Spleen (tissue), 11 donors: ENCODE measurements around the gene SNPH. TPM values are rescaled to one million over a fixed set of nuclear protein-coding genes. Genes with fewer than 3 reads are reported as not detected.

Source experiments
- DNase-seq: peaks from one replicate; pipeline ENCODE4 v3.0.0-alpha.2; 2020
- H3K27ac ChIP-seq, 8 donors: fragments of 200-600 bp; sonication (generic) in 7 of 8; 1 replicate in 4 of 8; 2 replicates in 4 of 8; pipeline versions ENCODE4 v1.5.0 to v1.8.0; 2016 to 2021; ENCODE audit warnings: inconsistent platforms in 4 of 8, mild to moderate bottlenecking in 4 of 8, moderate library complexity in 1 of 8
- H3K27me3 ChIP-seq, 7 donors: fragments of 200-600 bp; sonication (generic) in 6 of 7; replicated peaks in 1 of 7; 1 replicate in 4 of 7; 2 replicates in 3 of 7; pipeline versions ENCODE4 v1.5.0 to v1.8.0; 2016 to 2021; ENCODE audit warnings: inconsistent platforms in 3 of 7, mild to moderate bottlenecking in 1 of 7
- H3K36me3 ChIP-seq, 6 donors: fragments of 200-600 bp; sonication (generic) in 5 of 6; 1 replicate in 4 of 6; 2 replicates in 2 of 6; pipeline versions ENCODE4 v1.5.0 to v1.8.0; 2016 to 2021; ENCODE audit warnings: inconsistent platforms in 2 of 6
- H3K4me1 ChIP-seq, 6 donors: fragments of 200-600 bp; sonication (generic) in 5 of 6; 1 replicate in 3 of 6; 2 replicates in 3 of 6; pipeline versions ENCODE4 v1.5.0 to v1.8.0; 2016 to 2021; ENCODE audit warnings: inconsistent platforms in 3 of 6
- H3K4me3 ChIP-seq, 8 donors: fragments of 200-600 bp; sonication (generic) in 7 of 8; 1 replicate in 4 of 8; 2 replicates in 4 of 8; pipeline versions ENCODE4 v1.5.0 to v1.8.0; 2016 to 2021; ENCODE audit warnings: inconsistent platforms in 4 of 8, mild to moderate bottlenecking in 4 of 8, moderate library complexity in 2 of 8
- H3K9me3 ChIP-seq, 8 donors: fragments of 200-600 bp; sonication (generic) in 7 of 8; 1 replicate in 4 of 8; 2 replicates in 4 of 8; pipeline versions ENCODE4 v1.5.0 to v1.8.0; 2016 to 2021; ENCODE audit warnings: inconsistent platforms in 4 of 8
- POLR2A ChIP-seq, 3 donors: fragments of 450-650 bp; IDR thresholded peaks; one replicate each; pipeline ENCODE4 v1.5.1; 2017; ENCODE audit warnings: antibody characterized with exemption in 3 of 3, mild to moderate bottlenecking in 1 of 3
- POLR2AphosphoS5 ChIP-seq, 3 donors: sonication (generic); formaldehyde crosslinking; IDR thresholded peaks; one replicate each; pipeline ENCODE4 v1.5.1; 2017; ENCODE audit warnings: antibody characterized with exemption in 3 of 3
- WGBS, 5 donors: extraction: QIAGEN DNeasy Blood & Tissue Kit in 3 of 5; methylation state at CpG; one replicate each; pipeline versions ENCODE4 v1.1.5 to v1.1.7; 2013 to 2018; 5-methylcytosine and 5-hydroxymethylcytosine counted together
- intact Hi-C: fragments of 100-400 bp; cut with DNase I; formaldehyde crosslinking; loops from one replicate; pipeline ENCODE4 v1.15.0; 2023; ENCODE audit warnings: low total_unique reads
- polyA plus RNA-seq, 3 donors: library from polyadenylated mRNA; stranded (reverse); fragments of 200-250 nt; gene quantifications; one replicate each; pipeline ENCODE4 v1.2.1, GENCODE V29; 2013
- total RNA-seq, 7 donors: library from RNA; depleted of rRNA in 3 of 7; stranded (reverse); fragments of >200 nt in 3 of 7; fragmentation: NEBNext Ultra II Directional in 4 of 7; extraction: Animal tissue kit (Norgen Biotek cat#: 25700) in 4 of 7; gene quantifications; one replicate each; pipeline versions ENCODE4 v1.1.0 to v1.2.1, GENCODE V29; 2016 to 2021
- TF ChIP-seq, protein P1 (sequence below), 11 experiments: fragments of 200-600 bp in 7 of 11; fragments of 450-650 bp in 4 of 11; sonication (generic) in 4 of 11; IDR thresholded peaks in 8 of 11; conservative IDR thresholded peaks in 3 of 11; 1 replicate in 7 of 11; 2 replicates in 4 of 11; pipeline versions ENCODE4 v1.4.0 to v1.8.0; 2016 to 2021; ENCODE audit warnings: antibody characterized with exemption in 11 of 11, inconsistent platforms in 4 of 11, mild to moderate bottlenecking in 1 of 11
- donor health status: healthy with polysubstance abuse.
- donor health status: DM: no; HTN: no; CAD: no; lungs with moderate emphysema.
- donor health status: DM: no; HTN: no; CAD: no.
- donor health status: Bipolar disorder and iron deficiency.
- donor health status: healthy.
- donor health status: DM: no; HTN: no; CAD: no.
- donor health status: DM: yes; HTN: yes; CAD: no.

Gene SNPH
- total and polyA plus RNA-seq, 10 donors = 0.58 to 3.5 (median 2.0) TPM

GRCh38 chr20:1255675-1256074 lies 10.4 kb upstream of the SNPH start:
- intact Hi-C loops = no loop called here
- TF ChIP-seq POLR2AphosphoS5 (IDR thresholded peaks at IDR 0.05) (no peak), POLR2A (IDR thresholded peaks at IDR 0.05) (no peak)
- TF ChIP-seq, protein P1, sequence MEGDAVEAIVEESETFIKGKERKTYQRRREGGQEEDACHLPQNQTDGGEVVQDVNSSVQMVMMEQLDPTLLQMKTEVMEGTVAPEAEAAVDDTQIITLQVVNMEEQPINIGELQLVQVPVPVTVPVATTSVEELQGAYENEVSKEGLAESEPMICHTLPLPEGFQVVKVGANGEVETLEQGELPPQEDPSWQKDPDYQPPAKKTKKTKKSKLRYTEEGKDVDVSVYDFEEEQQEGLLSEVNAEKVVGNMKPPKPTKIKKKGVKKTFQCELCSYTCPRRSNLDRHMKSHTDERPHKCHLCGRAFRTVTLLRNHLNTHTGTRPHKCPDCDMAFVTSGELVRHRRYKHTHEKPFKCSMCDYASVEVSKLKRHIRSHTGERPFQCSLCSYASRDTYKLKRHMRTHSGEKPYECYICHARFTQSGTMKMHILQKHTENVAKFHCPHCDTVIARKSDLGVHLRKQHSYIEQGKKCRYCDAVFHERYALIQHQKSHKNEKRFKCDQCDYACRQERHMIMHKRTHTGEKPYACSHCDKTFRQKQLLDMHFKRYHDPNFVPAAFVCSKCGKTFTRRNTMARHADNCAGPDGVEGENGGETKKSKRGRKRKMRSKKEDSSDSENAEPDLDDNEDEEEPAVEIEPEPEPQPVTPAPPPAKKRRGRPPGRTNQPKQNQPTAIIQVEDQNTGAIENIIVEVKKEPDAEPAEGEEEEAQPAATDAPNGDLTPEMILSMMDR (IDR thresholded peaks at IDR 0.05 in 8 of 11, conservative IDR thresholded peaks at IDR 0.05 in 3 of 11) = no peak
- WGBS, 5 donors = 52 to 81% (median 59%) methylated on average over 2 of the region's 2 CpGs

DNA sequence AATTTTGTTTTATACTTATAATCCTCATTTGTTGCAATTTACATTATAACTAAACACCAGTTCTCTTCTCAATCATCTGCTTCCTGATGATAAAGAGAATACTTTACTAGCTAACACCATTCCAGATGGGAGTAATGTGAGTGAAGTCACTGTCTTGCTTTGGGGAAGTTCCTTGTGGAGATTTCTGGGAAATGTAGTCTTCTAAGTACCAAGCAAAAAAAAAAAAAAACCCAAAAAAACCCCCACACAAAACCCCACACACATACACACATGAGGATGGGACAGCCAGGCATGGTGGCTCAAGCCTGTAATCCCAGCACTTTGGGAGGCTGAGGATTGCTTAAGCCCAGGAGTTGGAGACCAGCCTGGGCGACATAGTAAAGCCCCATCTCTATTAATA lies 2.2 kb upstream of the SNPH start:
- H3K27ac ChIP-seq = no peak overlapping the region
- H3K36me3 ChIP-seq = no peaks in the 10 kb centered on the region
- intact Hi-C loops = no loop called here
- TF ChIP-seq POLR2A (IDR thresholded peaks at IDR 0.05) (no peak), POLR2AphosphoS5 (IDR thresholded peaks at IDR 0.05) (no peak)
- TF ChIP-seq, protein P1 (IDR thresholded peaks at IDR 0.05 in 8 of 11, conservative IDR thresholded peaks at IDR 0.05 in 3 of 11) = no peak
- peaks cover 0 to 27% (median 18%) of the 10 kb centered on the region in 6 donors for H3K4me1 ChIP-seq
- no peak overlapping the region for H3K4me3 ChIP-seq
- DNase-seq = no peak
- 87 to 94% (median 88%) methylated on average over 1 of the region's 1 CpG for WGBS, 5 donors
- H3K27me3 ChIP-seq = peaks cover 0 to 31% (median 0%) of the 10 kb centered on the region in 7 donors
- peaks cover 0 to 8% (median 0%) of the 10 kb centered on the region in 8 donors for H3K9me3 ChIP-seq

More at GRCh38 chr20:1255675-1256074, 10.4 kb upstream of the SNPH start:
- H3K27ac ChIP-seq = no peak overlapping the region
- no peak overlapping the region for H3K4me3 ChIP-seq
- DNase-seq = no peak
- H3K4me1 ChIP-seq = no peaks in the 10 kb centered on the region
- no peaks in the 10 kb centered on the region for H3K36me3 ChIP-seq
- H3K9me3 ChIP-seq = peaks cover 0 to 6% (median 0%) of the 10 kb centered on the region in 8 donors
- H3K27me3 ChIP-seq = peaks cover 0 to 38% (median 5%) of the 10 kb centered on the region in 7 donors

- Histone ChIP-seq H3K36me3 (no peaks in the 10 kb centered on the region), H3K9me3 (peaks cover 0 to 8% (median 0%) of the 10 kb centered on the region in 8 donors), H3K27ac (no peak overlapping the region), H3K27me3 (peaks cover 0 to 31% (median 0%) of the 10 kb centered on the region in 7 donors), H3K4me1 (peaks cover 0 to 27% (median 18%) of the 10 kb centered on the region in 6 donors), H3K4me3 (no peak overlapping the region)
- no peak for DNase-seq
- intact Hi-C loops = no loop called here
- WGBS, 5 donors = 71 to 89% (median 87%) methylated on average over 2 of the region's 2 CpGs
- TF ChIP-seq, protein P1 (IDR thresholded peaks at IDR 0.05 in 8 of 11, conservative IDR thresholded peaks at IDR 0.05 in 3 of 11) = no peak
- TF ChIP-seq POLR2A (IDR thresholded peaks at IDR 0.05) = no peak
Observed at GRCh38 chr20:1264727-1265126, 1.4 kb upstream of the SNPH start.

DNA sequence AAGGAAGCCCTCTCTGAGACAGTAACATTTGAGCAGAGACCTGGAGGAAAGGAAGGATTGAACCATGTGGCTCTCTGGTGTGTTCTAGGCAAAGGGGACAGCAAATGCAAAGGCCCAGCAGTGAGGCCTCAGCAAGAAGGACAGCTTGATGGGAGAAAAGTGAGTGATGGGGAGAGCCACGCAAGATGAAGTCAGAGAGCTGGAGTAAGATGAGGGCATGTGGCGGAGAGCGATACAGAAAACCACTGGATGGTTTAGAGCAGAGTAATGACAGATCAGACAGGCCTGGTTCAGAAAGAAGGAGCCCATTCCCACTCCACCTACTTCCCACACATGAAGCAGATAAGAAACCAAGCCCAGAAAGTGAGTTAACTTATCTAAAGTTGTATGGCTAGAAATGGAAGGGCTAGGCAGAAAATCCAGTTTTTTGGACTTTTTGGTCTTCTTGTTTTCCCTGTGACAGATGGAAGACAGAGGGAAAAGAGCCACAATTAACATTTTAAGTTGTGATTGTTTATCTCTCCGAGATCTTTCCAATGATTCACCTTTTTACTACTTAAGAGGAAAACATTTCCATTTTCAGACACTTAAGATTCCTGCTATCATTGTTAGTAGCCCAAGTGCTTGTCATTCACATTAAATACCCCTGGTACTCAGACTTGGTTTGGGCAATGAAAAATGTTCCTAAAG lies 723 bp upstream of the SNPH start:
- H3K27me3 ChIP-seq = peaks cover 0 to 30% (median 0%) of the 10 kb centered on the region in 7 donors
- peaks cover 0 to 27% (median 18%) of the 10 kb centered on the region in 6 donors for H3K4me1 ChIP-seq
- peak overlapping the region in 6 of 8 donors; percentile 66 to 93 (median 72) for H3K4me3 ChIP-seq
- TF ChIP-seq, protein P1 (IDR thresholded peaks at IDR 0.05 in 8 of 11, conservative IDR thresholded peaks at IDR 0.05 in 3 of 11) = no peak
- TF ChIP-seq POLR2AphosphoS5 (IDR thresholded peaks at IDR 0.05) (no peak), POLR2A (IDR thresholded peaks at IDR 0.05) (no peak)
- intact Hi-C loops = no loop called here
- H3K36me3 ChIP-seq = no peaks in the 10 kb centered on the region
- peak overlapping the region in 4 of 8 donors; percentile 28 to 70 (median 59) for H3K27ac ChIP-seq
- WGBS, 5 donors = 87 to 96% (median 95%) methylated on average over 4 of the region's 4 CpGs
- peaks cover 0 to 8% (median 0%) of the 10 kb centered on the region in 8 donors for H3K9me3 ChIP-seq
- no peak for DNase-seq
